UCSD-AML1 (cell line): Measurements from ENCODE around the gene PCNX1.

Experiments used
- DNase-seq: peaks from one replicate; lab custom pipeline; 2025; ENCODE audit not compliant: unreplicated experiment; lab: John Stamatoyannopoulos, UW

Gene PCNX1

DNA sequence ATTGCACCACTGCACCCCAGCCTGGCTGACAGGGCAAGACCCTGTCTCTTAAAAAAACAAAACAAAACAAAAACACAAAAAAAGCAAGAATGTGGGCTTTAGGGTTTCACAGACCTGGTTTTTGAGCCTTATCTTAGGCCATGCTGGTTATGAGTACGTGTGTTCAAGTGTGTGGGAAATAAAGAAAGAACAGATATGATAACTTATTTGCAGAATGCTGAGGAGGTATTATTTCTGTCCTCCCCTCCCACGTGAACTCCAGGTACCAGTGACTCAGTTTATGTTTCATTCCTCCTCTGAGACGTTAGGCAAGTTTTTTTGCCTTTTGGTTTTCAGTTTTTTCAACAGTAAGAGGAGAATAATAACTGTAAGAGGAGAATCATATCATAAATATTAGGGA lies 49.3 kb downstream of the PCNX1 start:
- no peak for DNase-seq

DNA sequence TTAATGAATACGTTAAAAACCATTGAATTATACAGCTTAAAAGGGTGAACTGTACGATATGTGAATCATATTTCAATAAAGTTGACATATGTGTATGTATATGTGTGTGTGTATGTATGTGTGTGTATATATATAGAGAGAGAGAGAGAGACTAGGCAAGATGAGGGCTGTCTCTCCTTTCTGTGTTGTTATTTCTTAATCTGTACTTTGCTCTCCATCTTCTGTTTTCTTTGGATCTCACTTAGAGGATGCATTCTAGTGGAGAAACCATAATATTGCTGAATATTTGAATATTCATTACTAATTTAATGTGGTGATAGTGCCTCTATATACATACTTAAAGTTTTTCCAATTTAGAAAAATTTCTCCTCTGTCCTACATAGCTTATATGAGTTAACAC lies 50.5 kb downstream of the PCNX1 start:
- DNase-seq = no peak

DNA sequence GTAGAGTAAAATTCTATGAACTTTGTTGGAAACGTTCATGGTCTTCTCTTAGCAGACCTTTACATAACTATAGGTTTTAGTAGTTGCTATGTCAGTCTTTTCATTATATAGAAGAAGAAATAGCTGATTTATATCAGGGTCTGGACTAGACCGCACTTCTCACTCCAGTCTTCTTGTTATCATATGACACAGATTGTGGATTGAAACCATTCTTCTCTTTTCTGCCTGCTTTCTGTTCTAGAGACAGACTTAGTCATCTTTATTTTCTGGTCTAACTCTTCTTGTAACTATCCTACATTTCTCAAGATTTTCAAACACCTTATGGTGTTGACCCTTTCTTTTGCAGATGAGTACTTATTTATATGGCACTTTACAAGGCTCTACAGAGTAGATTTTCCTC lies 55.7 kb downstream of the PCNX1 start:
- DNase-seq = no peak

- no peak for DNase-seq
Observed at GRCh38 chr14:70964492-70964891, 57.2 kb downstream of the PCNX1 start.

- DNase-seq = no peak
Observed at GRCh38 chr14:70971560-70971959, 64.3 kb downstream of the PCNX1 start.

DNA sequence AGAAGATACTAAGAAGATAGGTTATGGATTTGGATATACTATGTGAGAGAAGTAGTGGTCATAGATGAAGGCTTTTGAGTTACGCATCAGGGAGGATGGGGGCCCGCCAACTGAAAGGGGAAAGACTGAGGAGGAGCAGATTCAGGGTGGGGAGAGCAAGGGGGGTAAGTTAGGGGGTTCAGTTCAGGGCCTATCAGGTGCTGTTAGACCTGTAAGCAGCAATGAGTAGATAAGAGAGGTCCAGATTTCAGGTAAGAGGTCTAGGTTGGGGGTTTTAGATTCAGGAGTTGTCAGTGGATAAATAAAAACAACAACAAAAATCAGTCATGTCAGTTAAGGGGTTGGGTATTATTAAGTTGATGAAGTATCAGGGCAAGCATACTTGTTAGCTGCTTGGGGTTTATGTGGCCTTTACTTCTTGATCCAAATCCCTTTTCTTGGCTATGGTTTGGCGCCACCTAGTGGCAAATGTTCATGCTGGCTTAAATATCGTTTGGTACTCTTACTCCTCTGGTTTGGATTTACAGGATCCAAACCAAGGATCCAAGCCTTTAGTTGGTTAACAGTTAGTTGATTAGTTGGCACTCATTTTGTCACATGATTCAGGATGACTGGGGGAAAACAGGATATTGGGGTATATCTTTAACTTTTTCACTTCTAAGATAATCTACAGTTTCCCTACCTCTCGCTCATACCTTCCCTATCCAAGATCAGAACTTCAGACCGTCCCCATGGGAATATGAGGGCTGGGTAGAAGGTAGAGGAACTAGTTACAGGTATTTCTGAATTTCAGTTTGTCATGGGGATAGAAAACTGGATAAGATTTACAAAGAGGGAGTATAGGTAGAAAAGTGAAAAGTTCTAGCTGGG lies 65.1 kb downstream of the PCNX1 start:
- peak; percentile 51 for DNase-seq

DNA sequence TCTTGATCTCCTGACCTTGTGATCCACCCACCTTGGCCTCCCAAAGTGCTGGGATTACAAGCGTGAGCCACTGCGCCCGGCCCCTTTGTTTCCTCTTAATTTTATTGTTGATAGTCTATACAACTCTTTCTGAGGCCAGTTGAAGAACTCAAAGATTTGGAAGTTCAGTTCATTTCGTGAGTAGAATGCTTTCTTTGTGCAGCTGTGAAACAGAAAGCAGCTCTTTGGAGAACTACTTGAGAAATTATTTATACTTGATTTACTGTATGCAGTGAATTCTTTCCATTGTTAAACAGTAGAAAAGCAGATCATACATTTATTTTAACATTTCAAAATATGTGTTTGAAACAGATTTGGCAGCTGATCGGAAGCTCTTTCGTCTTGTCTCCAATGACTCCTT lies 69.3 kb downstream of the PCNX1 start:
- no peak for DNase-seq

- DNase-seq = no peak
Observed at GRCh38 chr14:70981000-70981952, 74.0 kb downstream of the PCNX1 start.

DNA sequence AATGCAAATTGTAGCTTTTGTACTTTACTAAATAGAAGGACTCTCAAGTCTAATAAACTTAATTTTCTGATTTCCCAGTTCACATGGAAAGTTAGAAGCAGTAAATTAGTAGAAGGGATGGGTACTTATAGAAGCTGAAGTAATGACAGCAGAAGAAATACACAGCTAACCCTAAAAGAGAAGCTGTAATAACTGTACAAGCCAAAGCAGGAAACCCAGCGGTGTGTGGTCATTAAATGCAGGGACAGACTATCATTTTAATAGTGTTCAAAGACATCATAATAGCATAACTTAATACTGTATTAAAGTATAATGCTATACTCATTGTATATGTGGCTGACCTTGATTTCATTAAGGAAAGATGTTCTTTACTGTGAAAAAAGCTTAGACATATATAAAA lies 74.9 kb downstream of the PCNX1 start:
- DNase-seq = no peak

DNA sequence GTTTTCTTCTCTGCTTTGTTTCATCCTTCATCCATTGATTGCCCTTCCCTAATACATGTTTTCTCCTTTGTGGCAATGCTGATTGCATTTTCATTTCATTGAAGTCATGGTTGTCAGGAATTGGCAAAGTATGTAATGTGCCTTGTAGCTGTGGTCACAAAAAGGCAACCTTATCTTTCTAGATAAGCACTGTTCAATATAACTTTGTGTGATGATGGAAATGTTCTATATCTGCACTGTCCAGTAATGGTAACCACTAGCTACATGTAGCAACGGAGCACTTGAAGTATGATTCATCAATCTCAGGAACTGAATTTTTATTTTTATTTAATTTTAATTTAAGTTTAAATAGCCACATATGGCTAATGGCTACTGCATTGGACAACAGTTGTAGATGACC lies 79.8 kb downstream of the PCNX1 start:
- no peak for DNase-seq

DNA sequence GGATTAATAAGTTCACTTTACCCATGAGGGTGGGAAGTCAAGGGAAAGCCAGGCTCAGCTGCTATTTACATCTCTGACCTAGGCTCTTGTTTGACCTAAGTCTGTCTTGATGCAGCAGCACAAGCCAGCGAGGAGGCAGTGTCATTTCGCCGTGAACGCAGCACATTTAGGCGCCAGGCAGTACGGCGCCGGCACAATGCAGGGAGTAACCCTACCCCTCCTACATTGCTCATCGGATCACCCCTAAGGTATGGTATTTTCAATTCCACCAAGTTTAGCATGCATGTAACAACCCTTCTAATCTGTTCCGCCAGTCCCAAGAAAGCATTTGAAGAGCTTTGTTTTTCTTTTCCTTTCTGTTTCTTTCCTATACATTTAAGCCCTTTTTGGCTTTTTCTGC lies 81.2 kb downstream of the PCNX1 start:
- DNase-seq = peak; percentile 33

DNA sequence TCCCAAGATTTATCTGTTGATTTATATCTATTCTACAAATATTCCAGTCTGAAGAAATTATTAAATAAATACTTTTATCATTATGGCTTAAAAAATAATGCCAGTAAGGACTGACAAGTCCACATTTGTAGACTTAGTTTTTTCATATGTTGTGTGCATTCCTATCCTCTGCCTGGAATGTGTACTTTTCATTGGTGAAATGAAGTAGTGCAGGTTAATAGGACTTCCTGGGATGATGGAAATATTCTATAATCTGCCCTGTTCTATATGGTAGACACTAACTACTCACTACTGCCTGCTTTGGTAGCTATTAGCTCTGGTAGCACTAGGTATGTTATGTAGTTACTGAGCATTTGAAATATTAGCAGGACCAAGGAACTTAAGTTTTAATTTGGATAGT lies 86.7 kb downstream of the PCNX1 start:
- no peak for DNase-seq

GRCh38 chr14:70995211-70995610 lies 88.0 kb downstream of the PCNX1 start:
- DNase-seq = no peak

DNA sequence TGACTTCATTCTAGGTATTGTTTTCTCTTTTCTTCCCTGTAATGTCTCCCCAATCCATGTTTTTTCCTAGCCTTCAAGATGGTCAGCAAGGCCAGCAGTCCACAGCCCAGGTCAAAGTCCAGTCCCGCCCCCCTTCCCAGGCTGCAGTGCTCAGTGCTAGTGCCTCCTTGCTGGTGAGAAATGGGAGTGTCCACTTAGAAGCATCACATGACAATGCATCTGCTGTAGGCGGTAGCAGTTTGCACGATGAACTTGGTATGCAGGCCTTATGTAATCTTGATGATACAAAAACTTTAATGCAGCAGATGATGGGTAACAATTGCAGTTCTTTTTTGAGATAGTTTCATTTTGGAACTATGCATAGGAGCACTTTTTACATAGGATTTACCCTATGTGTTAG lies 88.4 kb downstream of the PCNX1 start:
- DNase-seq = no peak

DNA sequence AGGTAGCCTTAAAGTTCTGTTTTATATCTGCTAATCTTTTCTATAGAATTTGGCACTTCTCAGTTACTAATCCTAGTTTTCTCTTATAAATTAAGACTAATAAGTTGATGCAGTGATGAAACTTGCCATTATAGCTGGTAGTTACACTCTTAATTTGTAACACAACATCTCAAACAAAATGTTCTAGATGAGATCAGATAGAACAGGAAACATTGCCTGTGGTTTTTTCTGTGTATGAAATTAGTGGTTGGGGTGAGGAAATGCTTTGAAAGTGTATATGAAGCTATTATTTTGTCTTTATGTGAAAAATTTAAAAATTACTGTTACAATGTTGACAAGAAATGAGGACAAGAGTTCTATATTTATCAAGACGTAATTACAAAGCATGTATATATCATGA lies 91.9 kb downstream of the PCNX1 start:
- no peak for DNase-seq

DNA sequence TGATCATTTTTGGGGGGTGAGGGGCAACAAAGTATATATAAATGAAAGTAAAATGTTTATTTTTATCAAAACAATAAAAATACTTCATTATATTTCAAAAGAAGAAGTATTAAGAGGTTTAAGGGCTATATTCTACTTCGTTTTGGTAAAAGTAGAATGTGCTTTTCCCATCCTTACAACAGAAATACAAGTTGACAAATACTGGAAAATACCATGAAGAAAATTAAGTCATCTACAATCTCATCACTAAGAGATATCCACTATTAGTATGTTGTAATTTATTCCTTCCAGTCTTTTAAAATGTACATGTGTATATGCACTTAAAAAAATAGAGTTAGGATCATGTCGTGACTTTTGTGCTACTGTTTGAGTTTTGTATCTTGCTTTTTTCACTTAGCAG lies 92.8 kb downstream of the PCNX1 start:
- DNase-seq = no peak

- no peak for DNase-seq
Observed at GRCh38 chr14:71001742-71002141, 94.5 kb downstream of the PCNX1 start.

- no peak for DNase-seq
Observed at GRCh38 chr14:71003156-71003555, 95.9 kb downstream of the PCNX1 start.

GRCh38 chr14:71004481-71004880 lies 97.2 kb downstream of the PCNX1 start:
- DNase-seq = no peak

DNA sequence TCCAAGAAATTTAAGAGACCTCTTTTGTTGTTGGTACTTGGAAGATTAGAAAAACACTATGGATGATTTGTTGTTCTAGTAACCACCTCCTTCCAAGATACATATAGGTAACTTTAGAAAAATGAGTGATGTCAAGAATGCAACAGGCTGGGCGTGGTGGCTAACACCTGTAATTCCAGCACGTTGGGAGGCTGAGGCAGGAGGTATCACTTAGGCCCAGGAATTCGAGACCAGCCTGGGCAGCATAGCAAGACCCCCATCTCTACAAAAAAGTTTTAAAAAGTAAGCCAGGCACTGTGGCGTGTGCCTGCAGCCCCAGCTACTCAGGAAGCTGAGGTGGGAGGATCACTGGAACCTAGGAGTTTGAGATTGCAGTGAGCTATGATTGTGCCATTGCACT lies 97.8 kb downstream of the PCNX1 start:
- no peak for DNase-seq

GRCh38 chr14:71006200-71006563 lies 98.9 kb downstream of the PCNX1 start:
- DNase-seq = no peak

DNA sequence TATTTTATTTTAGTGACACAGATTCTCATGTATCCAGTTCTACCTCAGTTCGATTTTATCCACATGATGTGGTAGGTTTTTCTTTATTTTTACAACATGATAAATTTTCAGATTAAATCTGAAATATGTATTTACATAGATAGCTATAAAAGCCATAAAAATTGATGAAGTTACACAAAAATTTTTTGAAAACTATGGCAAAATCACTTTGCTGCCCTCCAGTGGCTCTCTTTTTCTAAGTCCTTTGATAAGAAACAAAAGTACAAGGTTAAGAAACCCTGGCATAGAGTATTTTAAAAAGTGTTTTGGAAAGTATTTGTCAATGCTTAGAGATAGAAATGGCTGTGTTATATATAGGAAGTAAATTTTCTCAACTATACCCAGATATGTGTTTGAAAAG lies 104.2 kb downstream of the PCNX1 start:
- DNase-seq = no peak
